Fibroblast of skin of scalp (primary cell): ENCODE measurements around the gene FRAS1.
"Not testable (repeated sequence)": the region's sequence is repeated elsewhere in the genome, so short reads cannot be mapped to it uniquely, and the experiment has no call there.

Experiments used
- DNase-seq: peaks from one replicate; pipeline ENCODE4 v3.0.0-alpha.2; 2013

Gene FRAS1

DNA sequence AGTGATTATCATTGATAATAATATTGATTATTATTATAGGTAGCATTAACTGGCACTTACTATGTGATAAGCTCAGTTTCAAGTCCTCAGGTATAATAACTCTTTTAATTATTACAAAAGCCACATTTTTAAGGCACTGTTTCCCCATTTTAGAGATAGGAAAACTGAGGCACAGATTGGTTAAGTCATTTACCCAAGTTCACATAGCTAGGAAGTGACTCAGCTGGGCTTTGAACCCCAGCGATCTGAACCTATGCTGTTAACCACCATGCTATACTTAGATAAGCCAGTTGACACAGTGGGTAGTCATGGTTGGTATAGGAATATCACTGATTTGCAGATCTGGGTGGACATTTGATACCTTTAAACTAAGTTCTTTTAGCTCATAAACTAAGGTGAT is 110.4 kb downstream of the FRAS1 start:
- no peak for DNase-seq

DNA sequence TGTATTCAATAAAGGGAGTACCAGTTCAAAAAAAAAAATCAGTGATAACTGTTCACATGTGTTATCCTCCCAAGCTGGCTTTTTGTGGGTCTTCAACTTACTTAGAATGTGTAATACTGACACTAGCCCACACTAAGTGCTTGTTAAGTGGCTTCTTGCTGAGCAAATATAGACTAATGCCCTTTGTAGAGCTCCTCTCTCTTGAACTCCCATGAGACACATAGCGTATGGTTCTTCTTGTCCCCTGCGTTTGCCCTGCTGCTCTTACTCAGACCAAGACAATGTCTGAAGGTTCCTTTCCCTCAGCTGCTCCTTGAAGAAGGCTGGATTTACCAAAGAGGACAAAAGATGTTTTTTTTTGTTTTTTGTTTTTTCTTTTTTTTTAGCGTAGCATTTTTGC is 110.9 kb downstream of the FRAS1 start:
- no peak for DNase-seq

DNA sequence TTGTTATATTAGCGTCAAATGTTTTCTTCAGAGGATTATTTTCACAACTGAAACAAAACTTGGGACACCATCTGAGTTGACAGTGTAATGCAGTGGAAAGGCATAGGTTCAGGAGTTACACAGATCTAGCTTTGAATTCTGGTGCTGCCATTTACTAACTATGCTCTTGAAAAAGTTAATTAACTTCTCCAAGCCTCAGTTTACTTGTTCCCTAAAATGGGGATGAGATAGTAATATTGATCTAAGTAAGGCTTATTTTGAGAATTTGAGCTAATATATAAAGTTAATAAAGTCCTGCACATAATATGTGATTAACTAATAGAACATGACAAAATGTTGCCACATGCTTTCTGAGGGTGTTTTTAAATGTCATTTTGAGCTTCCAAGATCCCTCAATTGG is 112.6 kb downstream of the FRAS1 start:
- no peak for DNase-seq

DNA sequence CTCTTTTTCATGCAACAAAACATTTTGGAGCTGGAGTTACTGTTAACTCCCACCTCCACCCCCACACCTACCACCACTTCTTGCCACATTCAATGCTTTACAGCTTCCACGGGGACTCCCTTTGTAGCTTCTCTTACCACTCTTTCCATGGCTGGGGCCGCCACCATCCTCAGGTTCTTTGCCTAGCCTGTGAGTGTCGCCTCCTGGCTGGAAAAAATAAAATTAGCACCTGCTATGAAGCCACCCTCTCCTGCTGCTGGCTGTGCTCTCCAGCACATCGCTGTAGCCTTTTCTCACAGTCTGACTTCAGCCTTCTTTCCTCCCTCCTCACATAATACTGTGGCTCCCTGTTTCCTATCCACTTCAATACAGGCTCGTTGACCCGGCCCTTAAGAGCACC is 114.4 kb downstream of the FRAS1 start:
- no peak for DNase-seq

DNA sequence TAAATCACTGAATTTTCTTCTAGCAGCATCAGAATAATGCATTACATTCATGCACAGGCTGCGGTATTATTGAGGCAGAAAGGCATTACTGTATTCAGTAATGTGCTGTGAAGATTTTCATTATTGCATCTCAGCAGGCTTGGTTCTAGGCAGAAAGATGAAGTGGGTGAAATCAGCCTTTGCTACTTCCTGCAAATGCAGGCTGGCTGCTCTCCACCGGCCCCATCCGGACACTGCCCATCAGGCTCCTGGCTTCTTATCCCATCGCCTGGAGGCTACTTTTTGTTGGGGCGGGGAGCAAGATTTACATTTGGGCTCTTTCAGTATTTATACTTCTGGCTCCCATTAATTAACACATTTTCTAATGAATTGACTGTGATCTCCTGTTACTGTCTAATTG is 117.8 kb downstream of the FRAS1 start:
- no peak for DNase-seq

DNA sequence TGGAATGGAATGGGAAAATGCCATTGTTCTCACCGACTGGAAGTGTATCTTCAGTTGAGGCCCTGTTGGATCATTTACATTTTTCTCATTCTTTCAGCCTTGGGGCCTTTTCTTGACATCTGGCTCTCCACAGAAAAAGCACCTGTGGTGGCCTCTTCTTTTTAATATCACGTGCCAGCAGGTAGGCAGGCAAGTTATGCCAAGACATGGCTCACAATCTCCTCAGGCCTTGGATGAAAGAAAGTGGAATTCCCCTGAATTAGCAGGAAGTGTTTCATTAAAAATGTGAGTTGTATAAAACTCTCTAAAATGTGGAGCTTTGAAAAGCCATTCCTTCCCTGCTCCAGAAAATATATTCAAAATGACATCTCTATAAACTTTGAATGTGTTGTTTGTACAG is 122.1 kb downstream of the FRAS1 start:
- no peak for DNase-seq

DNA sequence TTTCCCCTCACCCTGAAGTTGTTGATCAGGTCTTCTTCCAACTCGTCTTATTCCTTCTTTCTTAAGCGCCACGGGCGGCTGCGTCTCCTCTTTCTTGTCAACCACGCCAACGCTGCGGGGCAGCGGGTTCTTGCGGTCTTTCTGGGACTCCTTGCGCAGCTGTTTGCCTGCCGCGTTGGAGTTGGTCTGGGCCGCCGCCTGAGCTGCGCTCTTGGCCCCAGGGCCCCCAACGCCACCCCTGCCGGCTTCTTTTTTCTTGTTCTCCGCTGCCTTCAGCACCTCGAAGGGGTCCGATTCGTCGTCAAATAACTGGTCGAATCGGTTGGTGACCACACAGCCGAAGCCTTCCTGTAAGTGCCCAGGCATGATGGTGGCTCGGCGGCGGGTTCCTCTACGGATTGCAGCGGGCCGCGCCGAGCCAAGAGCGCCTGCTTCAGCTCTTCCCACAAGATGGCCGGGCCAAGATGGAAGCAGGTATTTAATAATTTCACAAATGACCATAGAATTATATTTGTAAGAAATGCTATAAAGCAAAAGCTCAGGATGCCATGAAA is 124.6 kb downstream of the FRAS1 start:
- DNase-seq, result not testable (repeated sequence)

DNA sequence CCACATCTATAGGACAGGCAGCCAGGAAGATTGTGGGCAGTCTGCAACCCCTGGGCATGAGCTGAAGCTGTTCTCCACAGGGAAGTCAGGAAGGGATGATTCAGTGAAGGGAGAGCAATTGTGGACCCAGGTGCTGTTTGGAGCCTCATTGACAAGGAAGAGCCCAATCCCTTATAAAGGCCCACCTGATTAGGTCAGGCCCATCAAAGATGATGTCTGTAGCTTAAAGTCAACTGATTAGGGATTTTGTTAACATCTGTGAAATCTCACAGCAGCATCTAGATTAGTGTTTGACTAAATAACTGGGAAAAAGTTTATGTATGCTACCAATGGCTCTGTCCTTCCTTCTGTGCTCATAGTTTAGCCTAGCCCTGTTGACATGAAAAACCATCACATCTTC is 127.5 kb downstream of the FRAS1 start:
- no peak for DNase-seq

DNA sequence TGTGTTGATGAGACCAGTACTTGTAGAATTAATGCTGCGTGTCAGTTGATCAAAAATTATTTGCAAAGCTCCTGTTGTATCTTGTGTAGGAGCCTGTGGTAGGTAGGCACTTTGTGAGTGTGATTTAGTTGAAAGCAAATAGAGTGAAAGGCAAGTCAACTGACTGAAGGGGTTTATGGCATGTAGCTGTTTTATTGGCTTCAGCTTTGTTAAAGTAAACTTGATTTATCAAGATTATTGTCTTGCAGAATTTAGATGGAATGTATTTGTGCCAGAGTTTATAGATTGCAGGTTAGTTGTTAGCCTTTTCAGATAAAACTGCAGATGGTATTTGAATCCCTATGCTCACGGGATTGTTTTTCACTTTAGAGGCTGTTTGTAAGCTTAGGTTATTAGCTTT is 128.0 kb downstream of the FRAS1 start:
- no peak for DNase-seq

DNA sequence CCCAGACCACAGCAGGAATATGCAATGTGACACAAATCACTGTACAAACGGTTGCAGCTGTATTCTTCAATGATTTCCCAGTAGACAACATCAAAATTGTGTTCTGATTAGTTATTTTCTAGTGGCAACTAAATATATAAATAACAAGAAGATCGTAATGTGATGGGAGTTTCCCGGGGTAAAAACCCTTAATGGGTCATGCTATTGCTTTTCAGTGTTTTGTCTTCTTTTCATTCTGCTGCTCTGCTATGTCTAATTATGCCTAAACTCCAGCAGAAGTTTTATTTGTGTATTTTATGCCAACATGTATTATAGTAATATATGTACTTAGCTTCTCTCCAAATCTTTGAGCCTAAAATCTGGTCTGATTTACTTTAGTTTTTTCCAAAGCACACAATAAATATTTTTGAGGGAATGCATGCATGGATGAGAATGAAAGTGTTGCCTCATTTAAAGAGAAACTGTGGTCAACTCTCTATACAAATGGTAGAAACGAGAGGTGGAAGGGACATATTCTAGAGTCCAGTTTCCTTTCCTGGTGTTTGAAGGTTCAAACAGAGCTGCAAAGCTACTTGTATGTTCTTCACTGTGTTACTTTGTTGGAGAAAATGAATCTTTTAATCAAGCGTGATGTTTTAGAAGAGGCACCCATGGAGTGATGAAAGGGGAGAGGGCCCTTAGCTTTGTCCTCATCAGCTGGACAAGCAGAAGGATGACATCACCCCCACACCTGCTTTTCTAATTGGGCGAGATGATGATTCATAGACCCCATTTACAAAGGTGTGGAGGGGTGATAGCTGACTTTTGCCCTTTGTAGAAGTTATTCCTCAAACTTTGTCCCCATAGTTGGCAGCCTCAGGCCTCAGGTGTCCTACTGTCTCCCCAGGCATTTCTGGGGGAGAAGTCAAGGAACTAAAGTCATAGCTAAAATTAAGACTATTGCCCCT is 129.7 kb downstream of the FRAS1 start:
- no peak for DNase-seq

DNA sequence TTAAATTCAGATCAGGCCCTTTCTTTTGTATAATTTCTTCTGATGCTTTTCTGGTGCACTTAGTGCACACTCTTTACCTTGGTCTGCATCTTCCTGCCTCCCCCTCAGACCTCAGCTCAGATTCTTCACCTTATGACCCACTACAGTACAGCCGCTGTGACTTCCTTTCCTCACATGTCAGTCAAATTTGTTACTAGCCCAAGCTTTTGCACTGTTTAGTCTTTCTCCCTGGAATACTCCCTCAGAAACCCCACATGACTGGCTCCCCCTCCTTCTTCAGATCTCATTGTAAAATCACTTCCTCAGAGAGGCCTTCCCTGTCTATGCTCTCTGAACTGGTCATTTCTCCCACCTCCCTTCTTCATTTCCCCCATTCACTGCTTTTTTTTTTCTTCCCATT is 132.9 kb downstream of the FRAS1 start:
- DNase-seq, result no peak

DNA sequence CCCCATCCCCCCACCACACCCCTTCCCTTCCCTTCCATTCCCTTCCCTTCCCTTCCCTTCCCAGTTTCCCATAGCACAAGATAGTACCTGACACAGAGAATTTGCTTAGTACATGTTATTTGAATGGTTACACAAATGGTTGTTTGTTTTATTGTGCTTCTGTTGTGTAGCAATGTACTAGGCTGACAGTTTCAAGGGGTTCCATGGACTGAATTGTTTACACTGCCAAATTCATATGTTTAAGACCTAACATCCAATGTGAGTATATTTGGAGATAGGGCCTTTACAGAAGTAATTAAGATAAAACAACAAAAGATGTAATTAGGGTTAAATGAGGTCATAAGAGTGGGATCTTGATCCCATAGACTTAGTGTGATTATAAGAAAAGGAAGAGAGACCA is 133.5 kb downstream of the FRAS1 start:
- DNase-seq, result no peak

DNA sequence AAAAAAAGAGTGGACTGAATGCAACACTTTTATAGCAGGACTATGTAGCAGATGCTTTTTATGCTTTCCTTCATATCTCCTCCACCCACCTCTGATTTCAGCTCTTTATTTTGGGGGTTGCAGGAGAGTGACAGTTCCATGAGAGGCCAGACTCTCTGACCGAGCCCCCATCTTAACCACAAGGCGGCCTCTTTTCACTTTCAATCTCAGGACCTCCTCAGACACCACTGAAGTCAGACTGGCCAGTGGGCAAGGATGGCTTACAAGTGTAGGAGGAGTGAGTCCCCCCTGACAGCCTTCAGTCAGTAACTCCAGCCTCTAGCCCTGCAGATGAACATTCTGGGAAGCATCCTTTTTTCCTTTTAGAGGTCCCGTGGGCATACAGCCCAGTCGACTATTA is 140.8 kb downstream of the FRAS1 start:
- DNase-seq, result no peak

DNA sequence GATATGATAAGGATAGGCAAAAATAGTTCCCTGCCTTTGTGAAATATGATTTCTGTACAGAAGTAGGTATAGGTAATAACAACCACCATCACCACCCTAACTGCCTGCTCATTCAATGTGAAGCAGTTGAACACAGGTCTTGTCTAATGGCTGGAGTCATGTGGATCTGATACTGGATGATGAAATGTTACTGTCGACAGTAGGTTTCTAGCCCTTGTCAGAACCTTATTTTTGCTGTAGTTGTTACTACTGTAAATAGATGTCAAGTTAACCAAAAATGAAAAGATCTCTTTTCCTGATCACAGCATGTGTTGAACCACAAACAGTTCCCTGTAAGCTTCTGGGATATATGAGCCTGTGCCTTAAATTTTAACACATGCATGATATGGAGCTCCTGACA is 142.9 kb downstream of the FRAS1 start:
- no peak for DNase-seq

DNA sequence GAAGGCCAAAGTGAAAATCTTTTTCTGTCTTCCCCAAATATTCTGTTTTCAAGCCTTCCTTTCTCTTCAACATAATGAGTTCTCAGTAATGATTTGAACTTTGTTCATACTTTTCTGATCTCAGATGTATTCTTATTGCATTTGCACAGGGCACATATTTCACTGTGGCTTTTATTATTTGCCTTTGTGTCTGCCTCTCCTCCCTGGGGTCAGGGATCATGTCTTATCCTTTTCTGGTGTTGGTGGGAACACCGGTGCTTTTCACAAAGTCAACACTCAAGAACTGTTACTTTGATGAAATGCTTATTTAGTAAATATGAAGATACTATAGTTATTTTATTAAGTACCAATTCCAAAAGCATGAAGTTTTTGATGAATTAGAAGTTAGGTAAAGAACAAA is 143.8 kb downstream of the FRAS1 start:
- DNase-seq, result no peak

DNA sequence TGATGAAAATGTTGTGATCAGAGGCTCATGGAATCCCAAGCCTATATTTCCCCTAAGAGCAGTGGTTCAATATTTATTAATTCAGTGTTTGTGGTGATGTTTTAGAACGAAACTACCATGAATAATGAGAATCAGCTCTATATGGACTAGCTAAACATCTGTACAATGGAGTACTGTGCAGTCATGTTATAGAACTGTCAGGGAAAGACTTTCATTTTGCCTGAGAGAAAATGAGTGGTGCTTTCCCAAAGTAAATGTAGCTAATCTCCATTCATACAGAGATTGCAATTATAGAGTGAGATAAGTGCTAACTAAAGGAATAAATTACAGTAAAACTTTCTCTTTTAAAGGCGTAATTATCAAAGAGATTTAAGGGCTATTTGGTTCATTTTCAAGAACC is 147.1 kb downstream of the FRAS1 start:
- no peak for DNase-seq

DNA sequence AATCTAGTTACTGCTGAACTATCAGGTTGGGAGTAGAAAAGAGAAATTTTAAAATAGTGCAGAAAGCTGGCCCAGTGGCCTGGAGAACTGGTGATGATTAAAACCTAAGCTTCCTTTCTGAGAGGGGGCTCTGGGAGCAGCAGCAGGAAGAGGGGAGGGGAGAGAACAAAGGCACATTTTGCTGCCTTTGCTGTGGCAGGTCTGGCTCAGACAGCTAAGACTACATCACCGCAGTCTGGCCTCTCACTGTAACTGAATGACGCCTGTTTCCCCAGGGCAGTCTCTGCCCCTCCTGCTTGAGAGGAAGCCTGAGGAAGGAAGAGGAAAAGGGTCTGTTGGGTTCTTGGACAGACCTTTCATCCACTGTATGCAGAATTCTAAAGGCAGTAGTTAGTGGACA is 148.5 kb downstream of the FRAS1 start:
- DNase-seq, result no peak

DNA sequence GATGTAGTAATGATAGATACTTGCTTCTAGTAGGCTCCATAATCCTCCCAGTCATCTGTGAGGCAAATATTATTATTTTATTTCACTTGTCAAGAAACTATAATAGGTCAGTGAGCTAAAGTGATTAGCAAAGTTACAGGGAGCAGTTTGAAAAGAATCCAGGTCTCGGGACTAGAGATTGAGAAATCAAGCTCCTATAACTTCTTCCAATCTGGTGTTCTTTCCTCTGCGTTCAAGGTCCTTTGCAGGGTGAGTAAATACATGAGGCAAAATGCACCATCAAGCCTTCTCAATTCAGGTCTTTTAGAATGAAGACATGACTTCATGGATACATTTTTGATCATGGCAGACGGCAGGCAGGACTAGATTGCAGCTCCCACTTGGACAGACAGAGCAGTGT is 150.4 kb downstream of the FRAS1 start:
- no peak for DNase-seq

DNA sequence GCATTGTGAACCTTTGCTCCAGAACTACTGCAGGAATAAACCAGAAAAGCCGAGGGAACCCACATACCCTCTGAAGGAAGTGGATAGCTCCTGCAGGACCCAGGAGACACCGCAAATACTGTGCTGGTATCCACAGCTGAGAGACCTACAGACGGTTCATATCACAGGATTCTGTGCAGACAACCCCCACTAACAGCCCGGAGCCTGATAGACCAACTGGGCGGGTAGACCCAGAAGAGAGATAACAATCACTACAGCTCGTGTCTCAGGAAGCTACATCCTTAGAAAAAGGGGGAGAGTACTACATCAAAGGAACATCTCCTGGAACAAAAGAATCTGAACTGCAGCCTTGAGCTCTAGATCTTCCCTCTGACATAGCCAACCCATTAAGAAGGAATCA is 150.8 kb downstream of the FRAS1 start:
- no peak for DNase-seq

DNA sequence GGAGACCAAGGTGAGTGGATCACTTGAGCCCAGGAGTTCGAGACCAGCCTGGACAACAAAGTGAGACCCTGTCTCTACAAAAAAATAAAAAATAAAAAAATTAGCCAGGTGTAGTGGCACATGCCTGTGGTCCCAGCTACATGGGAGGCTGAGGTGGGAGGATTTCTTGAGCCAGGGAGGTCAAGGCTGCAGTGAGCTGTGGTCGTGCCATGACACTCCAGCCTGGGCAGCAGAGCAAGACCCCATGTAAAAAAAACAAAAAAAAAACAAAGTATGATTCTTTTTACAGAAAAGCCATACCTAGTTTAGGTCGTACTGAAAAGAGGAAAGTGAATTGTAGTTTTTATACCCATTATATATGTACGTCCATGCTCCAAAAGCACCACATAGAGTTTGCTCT is 151.8 kb downstream of the FRAS1 start:
- not testable (repeated sequence) for DNase-seq

DNA sequence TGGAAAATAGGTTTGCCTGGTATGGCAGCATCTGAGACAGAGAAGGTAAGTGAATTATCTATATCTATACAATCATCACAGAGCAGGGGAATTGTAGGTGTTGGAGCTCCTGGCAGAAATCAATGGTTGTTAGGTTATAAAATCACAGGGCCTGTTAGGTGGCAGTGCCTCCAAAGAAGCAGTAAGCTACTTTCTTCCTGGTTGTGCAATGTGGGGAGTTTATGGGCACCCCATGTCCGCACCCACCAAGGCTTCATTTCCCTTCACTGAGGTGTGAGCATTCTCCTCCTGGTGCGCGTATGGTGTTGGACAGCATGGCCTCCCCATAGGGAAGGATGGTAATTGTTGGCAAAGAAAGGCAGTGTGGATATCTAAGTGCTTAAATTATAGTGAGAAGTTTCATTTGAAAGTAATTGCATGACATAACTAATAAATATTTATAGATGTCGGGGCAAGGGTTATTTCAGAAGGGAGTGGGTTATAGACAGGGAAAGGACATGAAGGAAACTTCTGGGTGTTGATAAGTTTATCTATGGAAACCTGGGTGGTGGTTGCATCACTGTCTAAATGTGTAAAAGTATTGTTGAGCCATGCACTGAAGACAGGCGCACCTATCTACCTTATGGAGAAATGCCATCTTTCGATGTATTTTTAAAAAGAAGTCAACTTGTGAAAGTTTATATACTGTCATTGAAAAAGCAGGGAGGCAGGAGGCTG is 153.7 kb downstream of the FRAS1 start:
- DNase-seq, result no peak

DNA sequence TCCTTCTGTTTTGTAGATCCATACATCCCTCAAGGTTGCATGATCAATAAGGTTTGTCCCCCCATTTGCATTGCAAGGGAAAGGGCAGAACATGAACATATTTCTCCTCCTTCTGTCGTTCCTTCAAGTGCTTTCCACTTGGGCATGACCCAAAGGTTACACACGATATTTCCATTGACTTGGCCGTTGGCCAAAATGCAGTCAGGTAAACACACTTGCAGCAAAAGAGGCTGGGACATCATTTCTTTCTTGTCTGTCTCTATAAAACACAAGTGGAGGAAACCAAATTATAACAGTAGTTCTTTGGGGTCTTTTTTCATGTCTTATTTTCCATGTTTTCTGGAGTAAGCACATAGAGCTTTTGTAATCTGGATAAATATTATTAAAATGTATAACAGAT is 156.1 kb downstream of the FRAS1 start:
- DNase-seq, result no peak

DNA sequence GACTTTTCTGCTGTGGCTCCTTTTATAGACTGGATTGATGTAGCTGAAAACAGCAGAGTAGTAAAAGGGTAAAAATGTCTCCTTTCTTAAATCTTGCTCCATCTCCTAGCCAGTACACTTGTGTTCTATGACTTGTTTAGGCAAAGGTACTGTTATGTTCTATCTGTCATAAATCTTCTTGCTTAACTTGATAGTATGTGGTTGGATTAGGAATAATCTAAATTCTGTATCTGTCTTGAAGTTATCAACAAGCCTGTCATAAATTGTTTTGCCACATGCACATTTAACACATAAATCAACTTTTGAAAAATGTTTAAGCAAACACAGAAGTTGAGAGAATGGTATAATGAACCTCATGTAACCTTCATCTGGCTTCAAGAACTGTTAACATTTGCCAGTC is 157.0 kb downstream of the FRAS1 start:
- no peak for DNase-seq

DNA sequence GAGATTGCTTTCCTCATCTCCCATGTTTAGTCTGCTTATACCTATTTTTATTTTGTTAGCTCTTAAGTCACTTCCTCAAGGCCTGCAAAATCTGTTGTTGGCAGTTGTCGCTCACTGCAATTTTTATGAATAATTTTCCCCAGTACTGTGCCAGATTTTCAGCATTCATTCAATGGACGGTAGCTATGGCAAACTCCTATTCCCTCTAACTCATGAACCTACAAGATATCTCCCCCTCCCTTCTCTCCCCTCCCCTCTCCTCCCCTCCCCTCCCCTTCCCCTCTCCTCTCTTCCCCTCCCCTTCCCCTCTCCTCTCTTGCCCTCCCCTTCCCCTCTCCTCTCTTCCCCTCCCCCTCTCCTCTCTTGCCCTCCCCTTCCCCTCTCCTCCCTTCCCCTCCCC is 160.4 kb downstream of the FRAS1 start:
- no peak for DNase-seq
